Mesenchymal stem cell (in vitro differentiated cells and primary cell): ENCODE data around the gene MAGIX.

Experiments used
- DNase-seq: peaks from one replicate; pipeline ENCODE4 v3.0.0-alpha.2; 2013
- H2AFZ ChIP-seq: one replicate; pipeline ENCODE4 v1.6.1; 2013; ENCODE audit warnings: low read depth, mild to moderate bottlenecking, control low read depth, inconsistent platforms, low read length, moderate library complexity
- H2AK5ac ChIP-seq: 2 replicates; pipeline ENCODE4 v1.6.1; 2013; ENCODE audit warnings: low read length, moderate library complexity, mild to moderate bottlenecking, inconsistent platforms; ENCODE audit not compliant: severe bottlenecking
- H2BK120ac ChIP-seq: one replicate; pipeline ENCODE4 v1.6.1; 2013; ENCODE audit warnings: low read depth, mild to moderate bottlenecking, inconsistent platforms, low read length, moderate library complexity
- H2BK12ac ChIP-seq, 2 experiments: one replicate each; pipeline ENCODE4 v1.6.1; 2013; ENCODE audit warnings: inconsistent platforms in 2 of 2, low read length in 2 of 2, mild to moderate bottlenecking in 2 of 2, moderate library complexity in 2 of 2, control low read depth in 1 of 2
- H2BK15ac ChIP-seq: one replicate; pipeline ENCODE4 v1.6.1; 2013; ENCODE audit warnings: mild to moderate bottlenecking, low read depth, inconsistent platforms; ENCODE audit not compliant: poor library complexity, severe bottlenecking
- H2BK5ac ChIP-seq: 2 replicates; pipeline ENCODE4 v1.6.1; 2013; ENCODE audit warnings: low read depth, mild to moderate bottlenecking, low read length, control low read depth, inconsistent platforms; ENCODE audit not compliant: poor library complexity, severe bottlenecking
- H3K14ac ChIP-seq, 2 experiments: one replicate each; pipeline ENCODE4 v1.6.1; 2013; ENCODE audit warnings: inconsistent platforms in 2 of 2, low read length in 2 of 2, control low read depth in 1 of 2, mild to moderate bottlenecking in 1 of 2, moderate library complexity in 1 of 2
- H3K18ac ChIP-seq, 2 experiments: one replicate each; pipeline ENCODE4 v1.6.1; 2013; ENCODE audit warnings: inconsistent platforms in 2 of 2, low read length in 2 of 2, control low read depth in 1 of 2, low read depth in 1 of 2, mild to moderate bottlenecking in 1 of 2
- H3K23ac ChIP-seq, 2 experiments: one replicate each; pipeline ENCODE4 v1.6.1; 2013; ENCODE audit warnings: inconsistent platforms in 2 of 2, low read length in 2 of 2, mild to moderate bottlenecking in 2 of 2, moderate library complexity in 2 of 2, control low read depth in 1 of 2
- H3K27ac ChIP-seq: 2 replicates; pipeline ENCODE4 v1.5.1; 2013; ENCODE audit warnings: mild to moderate bottlenecking, moderate library complexity, low read length, control low read depth, inconsistent platforms; ENCODE audit not compliant: poor library complexity, severe bottlenecking
- H3K27me3 ChIP-seq, 2 experiments: 2 replicates each; pipeline versions ENCODE4 v1.6.1 to v1.7.0; 2013; ENCODE audit warnings: low read length in 2 of 2, mild to moderate bottlenecking in 2 of 2, moderate library complexity in 2 of 2, control low read depth in 1 of 2, inconsistent platforms in 1 of 2; ENCODE audit not compliant: control insufficient read depth in 1 of 2, insufficient read depth in 1 of 2
- H3K36me3 ChIP-seq, 2 experiments: 2 replicates each; pipeline versions ENCODE4 v1.6.1 to v1.7.0; 2013; ENCODE audit warnings: low read length in 2 of 2, control low read depth in 1 of 2, inconsistent platforms in 1 of 2, low read depth in 1 of 2, mild to moderate bottlenecking in 1 of 2; ENCODE audit not compliant: insufficient read depth in 2 of 2, control insufficient read depth in 1 of 2
- H3K4ac ChIP-seq, 2 experiments: one replicate each; pipeline ENCODE4 v1.6.1; 2013; ENCODE audit warnings: inconsistent platforms in 2 of 2, low read length in 2 of 2, mild to moderate bottlenecking in 2 of 2, moderate library complexity in 2 of 2, control low read depth in 1 of 2, low read depth in 1 of 2
- H3K4me1 ChIP-seq: 2 replicates; pipeline ENCODE4 v1.6.1; 2013; ENCODE audit warnings: low read depth, low read length, control low read depth; ENCODE audit not compliant: control insufficient read depth, insufficient read depth
- H3K4me2 ChIP-seq: 2 replicates; pipeline ENCODE4 v1.6.1; 2013; ENCODE audit warnings: low read length, mild to moderate bottlenecking, inconsistent platforms; ENCODE audit not compliant: poor library complexity, severe bottlenecking
- H3K4me3 ChIP-seq, 2 experiments: 2 replicates each; pipeline versions ENCODE4 v1.5.1 to v1.7.0; 2013; ENCODE audit warnings: low read length in 2 of 2, mild to moderate bottlenecking in 2 of 2, control low read depth in 1 of 2, low read depth in 1 of 2; ENCODE audit not compliant: insufficient read depth in 1 of 2
- H3K79me1 ChIP-seq: replicated peaks from 2 replicates; pipeline ENCODE4 v1.6.1; 2013; ENCODE audit warnings: mild to moderate bottlenecking, control low read depth, low read length, inconsistent platforms; ENCODE audit not compliant: poor library complexity, severe bottlenecking
- H3K9ac ChIP-seq: 2 replicates; pipeline ENCODE4 v1.7.0; 2013; ENCODE audit warnings: mild to moderate bottlenecking, low read length, moderate library complexity
- H3K9me3 ChIP-seq: 2 replicates; pipeline ENCODE4 v1.7.0; 2013; ENCODE audit warnings: mild to moderate bottlenecking, low read length; ENCODE audit not compliant: control insufficient read depth
- H4K8ac ChIP-seq: one replicate; pipeline ENCODE4 v1.6.1; 2013; ENCODE audit warnings: inconsistent platforms, mild to moderate bottlenecking, low read length, moderate library complexity
- H4K91ac ChIP-seq: one replicate; pipeline ENCODE4 v1.6.1; 2013; ENCODE audit warnings: mild to moderate bottlenecking, low read length, inconsistent platforms
- WGBS: methylation state at CpG from one replicate; pipeline ENCODE4 v1.1.7; 2013; ENCODE audit warnings: mixed read lengths; 5-methylcytosine and 5-hydroxymethylcytosine counted together

Gene MAGIX

GRCh38 chrX:49166914-49167739, 4.6 kb downstream of the MAGIX start:
- no peaks in the 10 kb centered on the region for H3K9me3 ChIP-seq
- peak overlapping the region; percentile 76 for H4K8ac ChIP-seq
- H2BK120ac ChIP-seq, result no peak overlapping the region
- WGBS, result 3% methylated on average over 21 of the region's 35 CpGs
- H3K23ac ChIP-seq, result no peak overlapping the region
- H3K36me3 ChIP-seq, result no peaks in the 10 kb centered on the region
- H2BK12ac ChIP-seq, result peak overlapping the region in 1 of 2 experiments; percentile 54
- no peaks in the 10 kb centered on the region for H3K79me1 ChIP-seq
- H3K27ac ChIP-seq, result peak overlapping the region; percentile 73
- no peak overlapping the region for H2AK5ac ChIP-seq
- peak overlapping the region; percentile 2 to 75 for H3K4me3 ChIP-seq
- H2BK15ac ChIP-seq, result peak overlapping the region; percentile 30
- H2BK5ac ChIP-seq, result peak overlapping the region; percentile 69
- peak; percentile 84 for DNase-seq
- peak overlapping the region; percentile 0 to 44 for H3K18ac ChIP-seq
- peak overlapping the region; percentile 67 to 73 for H3K4ac ChIP-seq
- peak overlapping the region; percentile 46 for H2AFZ ChIP-seq
- peaks cover 8% of the 10 kb centered on the region for H3K4me1 ChIP-seq
- no peak overlapping the region for H3K14ac ChIP-seq
- H3K4me2 ChIP-seq, result peak overlapping the region; percentile 70
- no peaks in the 10 kb centered on the region for H3K27me3 ChIP-seq
- H4K91ac ChIP-seq, result peak overlapping the region; percentile 3
- peak overlapping the region; percentile 88 for H3K9ac ChIP-seq

- Histone ChIP-seq H3K9ac (peak overlapping the region; percentile 88), H4K91ac (peak overlapping the region; percentile 3), H3K14ac (no peak overlapping the region), H3K18ac (no peak overlapping the region), H3K4me2 (peak overlapping the region; percentile 59), H2AK5ac (no peak overlapping the region), H2BK5ac (no peak overlapping the region), H2AFZ (no peak overlapping the region), H4K8ac (no peak overlapping the region), H2BK15ac (no peak overlapping the region), H3K4me1 (peaks cover 6% of the 10 kb centered on the region), H3K79me1 (no peaks in the 10 kb centered on the region), H3K36me3 (no peaks in the 10 kb centered on the region), H2BK120ac (no peak overlapping the region), H3K4me3 (peak overlapping the region in 1 of 2 experiments; percentile 75), H3K27ac (peak overlapping the region; percentile 73), H3K27me3 (no peaks in the 10 kb centered on the region), H3K9me3 (no peaks in the 10 kb centered on the region), H3K4ac (no peak overlapping the region), H2BK12ac (peak overlapping the region in 1 of 2 experiments; percentile 31), H3K23ac (no peak overlapping the region)
- 95% methylated on average over 3 of the region's 3 CpGs for WGBS
- no peak for DNase-seq
Measured at GRCh38 chrX:49167740-49168108, 5.2 kb downstream of the MAGIX start.

- H3K4me2 ChIP-seq, result peak within 1 kb of the TSS; percentile 61
- 1% methylated on average over 39 of the region's 46 CpGs for WGBS
Measured at GRCh38 chrX:49171752-49172279, 9.3 kb downstream of the MAGIX start, which contains the start of gene PLP2. Gene PLP2, plus strand, starts transcription at chrX:49171898. Its CDS starts 103 bp downstream, at chrX:49172001.

GRCh38 chrX:49172280-49172780, 9.8 kb downstream of the MAGIX start:
- no peaks in the 10 kb centered on the region for H3K27me3 ChIP-seq
- no peak overlapping the region for H2AK5ac ChIP-seq
- H3K18ac ChIP-seq, result peak overlapping the region; percentile 8 to 67
- H3K14ac ChIP-seq, result peak overlapping the region in 1 of 2 experiments; percentile 30
- H2BK12ac ChIP-seq, result no peak overlapping the region
- H2BK5ac ChIP-seq, result no peak overlapping the region
- DNase-seq, result peak; percentile 49
- peak overlapping the region; percentile 74 to 94 for H3K4ac ChIP-seq
- peaks cover 6% of the 10 kb centered on the region for H3K4me1 ChIP-seq
- peak overlapping the region; percentile 70 for H3K27ac ChIP-seq
- H3K9ac ChIP-seq, result peak overlapping the region; percentile 86
- H4K8ac ChIP-seq, result peak overlapping the region; percentile 72
- H3K23ac ChIP-seq, result no peak overlapping the region
- peak overlapping the region; percentile 54 for H3K4me2 ChIP-seq
- peaks cover 2% of the 10 kb centered on the region for H3K79me1 ChIP-seq
- no peaks in the 10 kb centered on the region for H3K9me3 ChIP-seq
- H3K4me3 ChIP-seq, result peak overlapping the region; percentile 64 to 81
- 2% methylated on average over 37 of the region's 37 CpGs for WGBS
- H2BK120ac ChIP-seq, result peak overlapping the region; percentile 85
- H4K91ac ChIP-seq, result peak overlapping the region; percentile 90
- H2BK15ac ChIP-seq, result no peak overlapping the region
- peaks cover 13 to 32% of the 10 kb centered on the region in 2 experiments for H3K36me3 ChIP-seq
- H2AFZ ChIP-seq, result peak overlapping the region; percentile 36

More at GRCh38 chrX:49171752-49172279, 9.3 kb downstream of the MAGIX start, which contains the start of gene PLP2:
- peak within 1 kb of the TSS; percentile 36 for H2AFZ ChIP-seq
- H3K23ac ChIP-seq, result no peak within 1 kb of the TSS
- H3K18ac ChIP-seq, result peak within 1 kb of the TSS; percentile 8 to 67
- peak within 1 kb of the TSS; percentile 86 for H3K9ac ChIP-seq
- H3K4me3 ChIP-seq, result peak within 1 kb of the TSS; percentile 64 to 81
- H3K36me3 ChIP-seq, result peaks cover 13 to 27% of the 10 kb centered on the region in 2 experiments
- peaks cover 2% of the 10 kb centered on the region for H3K79me1 ChIP-seq
- no peak within 1 kb of the TSS for H2BK15ac ChIP-seq
- H3K27ac ChIP-seq, result peak within 1 kb of the TSS; percentile 70
- no peak within 1 kb of the TSS for H2BK12ac ChIP-seq
- H3K4me1 ChIP-seq, result peaks cover 7% of the 10 kb centered on the region
- no peak within 1 kb of the TSS for H2BK5ac ChIP-seq
- peak; percentile 67 for DNase-seq
- H4K8ac ChIP-seq, result peak within 1 kb of the TSS; percentile 72
- peak within 1 kb of the TSS in 1 of 2 experiments; percentile 30 for H3K14ac ChIP-seq
- H2AK5ac ChIP-seq, result no peak within 1 kb of the TSS
- peak within 1 kb of the TSS; percentile 85 for H2BK120ac ChIP-seq
- H3K9me3 ChIP-seq, result no peaks in the 10 kb centered on the region
- peak within 1 kb of the TSS; percentile 90 for H4K91ac ChIP-seq
- no peaks in the 10 kb centered on the region for H3K27me3 ChIP-seq
- H3K4ac ChIP-seq, result peak within 1 kb of the TSS; percentile 74 to 94
